Astrocyte of the spinal cord (primary cell): ENCODE measurements around the gene SH3BGR.

ENCODE experiments used
- DNase-seq: peaks from one replicate; pipeline ENCODE4 v3.0.0; 2011; ENCODE audit warnings: low read depth, low spot score
- H3K4me3 ChIP-seq: 2 replicates; pipeline ENCODE4 v1.5.1; 2011; ENCODE audit warnings: low read depth, mild to moderate bottlenecking, low read length, moderate library complexity
- in situ Hi-C: cut with HindIII; loops from 2 replicates; pipeline ENCODE4 v1.10.0; 2017; ENCODE audit warnings: low sequenced_read_pairs
- TF ChIP-seq, protein P1 (sequence below): IDR thresholded peaks from 2 replicates; pipeline ENCODE4 v1.5.1; 2012; ENCODE audit warnings: low read depth, mild to moderate bottlenecking, low read length, inconsistent platforms

Gene SH3BGR

DNA sequence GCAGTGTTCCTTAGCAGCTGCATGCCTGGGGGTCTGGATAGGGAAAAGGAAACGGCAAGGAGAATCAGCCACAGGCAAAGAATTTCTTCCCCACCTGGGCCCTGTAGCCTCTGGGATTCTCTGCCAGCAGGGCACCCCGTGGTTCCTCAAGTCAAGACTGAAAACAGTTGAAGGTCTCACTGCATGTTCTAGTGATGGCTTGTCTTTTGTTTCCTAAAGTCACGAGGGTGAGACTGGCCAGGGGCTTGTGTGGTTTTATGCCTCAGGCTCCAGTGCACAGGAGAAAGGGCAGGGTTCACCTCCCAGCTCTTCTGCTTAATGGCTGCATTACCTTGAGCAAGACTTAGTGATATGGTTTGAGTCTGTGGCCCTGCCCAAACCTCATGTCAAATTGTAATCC is 107.7 kb downstream of the SH3BGR start:
- TF ChIP-seq, protein P1, sequence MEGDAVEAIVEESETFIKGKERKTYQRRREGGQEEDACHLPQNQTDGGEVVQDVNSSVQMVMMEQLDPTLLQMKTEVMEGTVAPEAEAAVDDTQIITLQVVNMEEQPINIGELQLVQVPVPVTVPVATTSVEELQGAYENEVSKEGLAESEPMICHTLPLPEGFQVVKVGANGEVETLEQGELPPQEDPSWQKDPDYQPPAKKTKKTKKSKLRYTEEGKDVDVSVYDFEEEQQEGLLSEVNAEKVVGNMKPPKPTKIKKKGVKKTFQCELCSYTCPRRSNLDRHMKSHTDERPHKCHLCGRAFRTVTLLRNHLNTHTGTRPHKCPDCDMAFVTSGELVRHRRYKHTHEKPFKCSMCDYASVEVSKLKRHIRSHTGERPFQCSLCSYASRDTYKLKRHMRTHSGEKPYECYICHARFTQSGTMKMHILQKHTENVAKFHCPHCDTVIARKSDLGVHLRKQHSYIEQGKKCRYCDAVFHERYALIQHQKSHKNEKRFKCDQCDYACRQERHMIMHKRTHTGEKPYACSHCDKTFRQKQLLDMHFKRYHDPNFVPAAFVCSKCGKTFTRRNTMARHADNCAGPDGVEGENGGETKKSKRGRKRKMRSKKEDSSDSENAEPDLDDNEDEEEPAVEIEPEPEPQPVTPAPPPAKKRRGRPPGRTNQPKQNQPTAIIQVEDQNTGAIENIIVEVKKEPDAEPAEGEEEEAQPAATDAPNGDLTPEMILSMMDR: no peak
- no peak overlapping the region for H3K4me3 ChIP-seq
- DNase-seq: no peak

DNA sequence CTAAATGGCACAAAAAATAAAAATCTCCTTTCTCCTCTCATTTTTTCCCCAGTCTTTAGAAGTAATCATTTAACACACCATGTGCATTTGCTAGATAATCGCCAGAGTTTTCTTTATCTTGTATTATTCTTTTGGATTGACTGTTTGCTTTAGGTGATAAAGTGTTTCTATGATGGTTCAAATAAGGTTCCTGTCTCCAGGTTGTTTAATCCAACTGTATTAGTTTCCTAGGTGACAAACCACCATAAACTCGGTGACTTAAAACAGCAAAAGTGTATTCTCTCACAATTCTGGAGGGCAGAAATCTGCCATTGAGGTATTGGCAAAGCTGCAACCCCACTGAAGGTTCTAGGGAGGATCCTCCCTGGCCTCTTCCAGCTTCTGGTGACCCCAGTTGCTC is 109.4 kb downstream of the SH3BGR start:
- H3K4me3 ChIP-seq: no peak overlapping the region
- in situ Hi-C loops: no loop called here
- DNase-seq: no peak
- TF ChIP-seq, protein P1: no peak

More for the DNA sequence above, 107.7 kb downstream of the SH3BGR start:
- in situ Hi-C loops: no loop called here

GRCh38 chr21:39562791-39563770 is 111.3 kb downstream of the SH3BGR start:
- no peak overlapping the region for H3K4me3 ChIP-seq
- DNase-seq: no peak
- in situ Hi-C loops: no loop called here
- TF ChIP-seq, protein P1: no peak

DNA sequence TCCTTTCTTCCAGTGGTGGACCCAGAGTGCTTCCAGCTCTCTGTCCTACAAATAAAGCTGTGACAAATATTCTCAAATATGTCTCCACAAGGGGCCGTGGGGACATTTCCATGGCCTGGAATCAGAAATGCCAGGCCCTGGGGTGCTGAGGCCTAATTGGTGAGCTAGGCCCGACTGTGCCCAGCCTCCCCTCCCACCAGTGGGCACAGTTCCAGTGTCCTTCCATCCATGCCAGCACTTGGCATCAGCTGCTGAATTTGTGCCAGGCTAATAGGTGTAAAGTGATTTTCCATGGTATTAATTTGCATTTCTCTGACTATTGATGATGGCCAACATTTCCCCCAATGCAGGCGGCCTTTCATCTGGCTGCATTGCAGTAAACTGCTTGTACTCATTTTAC is 112.4 kb downstream of the SH3BGR start:
- TF ChIP-seq, protein P1: no peak
- in situ Hi-C loops: no loop called here
- H3K4me3 ChIP-seq: no peak overlapping the region
- DNase-seq: no peak
